ENCODE measurements around the gene SLC38A10.

SLC38A10 gene

DNA sequence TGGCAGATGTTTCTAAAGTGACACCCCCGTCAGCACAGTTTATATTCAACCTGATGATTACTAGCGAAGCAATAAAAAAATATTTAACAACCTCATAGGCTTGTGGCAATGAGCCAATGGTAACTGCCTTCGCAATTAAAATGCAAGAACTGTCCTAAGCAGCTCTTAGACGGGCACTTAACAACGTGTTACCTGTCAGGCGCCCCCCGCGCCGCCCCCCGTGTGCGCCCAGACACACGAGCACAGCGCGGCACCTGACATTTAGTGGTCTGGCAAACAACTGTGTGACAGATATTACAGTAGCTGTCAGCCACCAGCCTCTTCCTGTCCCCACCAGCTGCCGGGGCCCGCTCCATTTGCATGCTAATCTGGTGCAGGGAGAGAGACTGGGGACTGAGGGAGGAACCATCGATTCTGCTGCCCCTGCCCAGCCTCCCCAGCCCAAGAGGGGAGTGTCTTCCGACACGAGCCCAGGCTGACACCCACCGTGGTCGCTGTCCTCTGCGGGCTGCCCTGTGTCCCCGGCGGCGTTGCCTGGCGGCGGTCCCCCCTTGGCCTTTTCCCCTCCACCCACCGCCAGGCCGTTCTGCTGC lies 43.3 kb downstream of the SLC38A10 start:
- peak; percentile 94 to 96 for DNase-seq

- DNase-seq: peak; percentile 94 to 96
Observed at GRCh38 chr17:81251094-81251708, 43.9 kb downstream of the SLC38A10 start.

GRCh38 chr17:81250286-81251093 lies 44.6 kb downstream of the SLC38A10 start:
- DNase-seq: peak; percentile 35 to 81

- no peak for DNase-seq
Observed at GRCh38 chr17:81249223-81250040, 45.7 kb downstream of the SLC38A10 start.

- DNase-seq: no peak
Observed at GRCh38 chr17:81248649-81249048, 46.5 kb downstream of the SLC38A10 start.

DNA sequence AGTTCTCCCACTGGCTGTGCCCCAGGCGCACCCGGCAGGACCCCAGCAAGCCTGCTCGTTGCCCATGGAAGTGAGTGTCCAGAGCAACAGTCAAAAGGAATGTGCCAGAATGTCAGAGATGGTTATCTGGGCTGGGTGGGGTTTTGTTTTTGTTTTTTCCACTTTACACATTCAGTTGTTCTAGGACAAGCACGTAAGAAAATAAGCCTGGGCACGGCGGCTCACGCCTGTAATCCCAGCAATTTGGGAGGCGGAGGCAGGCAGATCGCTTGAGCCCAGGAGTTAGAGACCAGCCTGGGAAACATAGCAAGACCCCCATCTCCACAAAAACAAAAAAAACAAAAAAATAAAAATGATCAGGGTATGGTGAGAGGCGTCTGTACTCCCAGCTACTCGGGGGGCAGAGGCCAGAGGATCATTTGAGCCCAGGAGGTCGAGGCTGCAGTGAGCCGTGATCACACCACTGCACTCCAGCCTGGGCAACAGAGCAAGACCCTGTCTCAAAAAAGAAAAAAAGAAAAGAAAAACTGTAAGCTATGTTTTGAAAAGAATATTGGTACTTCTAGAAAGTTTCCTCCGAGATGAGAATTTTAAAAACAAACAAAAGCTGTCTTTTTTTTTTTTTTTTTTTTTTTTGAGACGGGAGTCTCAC lies 47.6 kb downstream of the SLC38A10 start:
- DNase-seq: no peak

GRCh38 chr17:81246679-81247338 lies 48.3 kb downstream of the SLC38A10 start:
- no peak for DNase-seq

DNA sequence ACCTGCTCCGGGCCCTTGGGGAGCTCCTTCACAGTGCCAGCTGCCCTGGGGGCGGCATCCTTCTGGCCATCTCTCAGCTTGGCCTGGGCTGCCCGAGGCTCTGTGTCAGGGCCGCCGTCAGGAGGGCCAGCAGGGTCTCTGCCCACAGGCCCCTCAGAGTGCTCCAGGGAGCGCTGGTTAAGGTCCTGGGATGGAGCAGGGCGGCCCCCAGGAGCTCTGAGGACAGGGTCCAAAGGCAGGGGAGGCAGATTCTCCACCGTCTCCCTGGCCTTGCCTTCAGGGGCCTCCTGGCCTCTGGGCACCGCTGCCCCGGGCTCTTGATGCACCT lies 48.8 kb downstream of the SLC38A10 start:
- no peak for DNase-seq

- no peak for DNase-seq
Observed at GRCh38 chr17:81245665-81246342, 49.3 kb downstream of the SLC38A10 start.

GRCh38 chr17:81245024-81245664 lies 50.0 kb downstream of the SLC38A10 start:
- DNase-seq: no peak

GRCh38 chr17:81244358-81245023 lies 50.6 kb downstream of the SLC38A10 start:
- no peak for DNase-seq

- no peak for DNase-seq
Observed at GRCh38 chr17:81243333-81243664, 51.8 kb downstream of the SLC38A10 start.

DNA sequence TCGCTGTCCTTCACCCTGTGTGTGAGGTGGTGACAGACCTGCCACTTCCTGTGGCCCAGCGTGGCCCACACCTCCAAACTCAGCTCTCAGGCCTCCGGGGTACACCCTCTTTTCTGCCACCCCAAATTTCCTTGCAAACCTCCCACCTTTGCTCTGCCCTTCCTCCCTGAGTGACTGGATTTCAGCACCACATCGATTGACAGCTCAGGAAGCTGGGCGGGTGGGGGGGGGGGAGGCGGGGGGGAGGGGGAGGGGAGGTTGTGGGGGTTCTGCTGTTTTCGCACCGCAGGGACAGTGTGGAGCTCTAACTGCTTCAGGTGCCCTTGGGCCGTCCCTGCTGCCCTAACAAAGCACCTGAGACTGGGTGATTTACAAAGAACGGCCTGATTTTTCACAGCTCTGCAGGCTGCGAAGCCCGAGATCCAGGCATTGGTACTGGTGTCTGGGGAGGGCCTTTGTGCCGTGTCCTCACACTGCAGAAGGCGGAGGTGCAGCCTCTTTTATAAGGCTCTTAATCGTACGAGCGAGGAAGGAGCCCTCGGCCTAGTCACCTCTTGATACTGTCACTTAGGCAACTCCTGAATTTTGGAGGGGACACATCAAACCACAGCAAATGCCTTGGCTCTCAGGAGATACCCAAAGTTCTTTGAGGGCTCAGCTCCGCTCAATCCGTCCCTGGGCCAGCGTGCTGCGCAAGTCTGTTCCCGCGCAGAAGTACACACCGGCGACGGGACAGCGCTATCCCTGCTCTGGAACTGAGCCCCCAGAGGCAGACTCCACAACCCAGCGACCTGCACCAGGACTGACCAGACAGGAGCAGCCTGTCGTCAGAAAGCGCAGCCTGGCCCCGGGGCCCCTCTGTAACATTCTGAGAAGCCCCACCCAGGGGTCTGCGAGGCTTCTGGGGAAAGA lies 52.4 kb downstream of the SLC38A10 start:
- no peak for DNase-seq

DNA sequence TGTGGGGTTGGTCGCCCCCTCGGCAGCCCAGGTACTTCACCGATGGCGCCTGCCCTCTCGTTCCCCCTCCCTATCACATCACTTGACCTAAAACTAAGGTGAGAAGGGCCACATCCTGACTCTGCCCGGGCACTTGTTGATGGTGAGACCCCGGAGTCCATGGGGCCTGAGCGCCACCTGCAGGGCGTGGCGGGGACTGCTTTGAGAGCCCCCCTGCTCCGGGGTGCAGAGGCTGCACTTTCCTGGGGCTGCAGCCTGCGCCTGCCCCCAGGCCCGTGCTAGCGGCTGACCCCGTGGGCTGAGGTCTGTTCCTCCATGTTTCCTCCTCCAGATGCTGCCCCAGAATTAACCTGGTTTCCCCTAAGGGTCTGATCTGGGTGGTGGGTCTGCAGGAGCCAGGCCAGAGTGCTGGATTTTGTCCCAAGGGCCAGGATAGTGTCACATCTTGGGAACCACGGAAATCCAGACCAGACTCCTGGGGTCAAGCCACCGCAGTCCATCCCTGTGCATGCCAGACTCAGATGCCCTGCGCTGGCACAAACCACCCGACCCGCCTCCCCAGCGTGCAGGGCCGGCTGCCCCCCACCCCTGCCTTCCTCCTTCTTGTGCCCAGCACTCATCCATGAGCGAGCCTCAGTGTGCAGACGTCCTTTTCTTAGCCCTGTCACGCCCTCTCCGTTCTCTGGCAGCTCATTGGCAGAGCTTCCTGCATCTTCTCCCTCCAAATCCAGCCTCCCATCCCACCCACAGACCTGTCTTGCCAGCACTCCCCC lies 53.3 kb downstream of the SLC38A10 start:
- peak; percentile 41 to 56 for DNase-seq

GRCh38 chr17:81241203-81241602 lies 53.9 kb downstream of the SLC38A10 start:
- DNase-seq: no peak

- no peak for DNase-seq
Observed at GRCh38 chr17:81240761-81241160, 54.3 kb downstream of the SLC38A10 start.

DNA sequence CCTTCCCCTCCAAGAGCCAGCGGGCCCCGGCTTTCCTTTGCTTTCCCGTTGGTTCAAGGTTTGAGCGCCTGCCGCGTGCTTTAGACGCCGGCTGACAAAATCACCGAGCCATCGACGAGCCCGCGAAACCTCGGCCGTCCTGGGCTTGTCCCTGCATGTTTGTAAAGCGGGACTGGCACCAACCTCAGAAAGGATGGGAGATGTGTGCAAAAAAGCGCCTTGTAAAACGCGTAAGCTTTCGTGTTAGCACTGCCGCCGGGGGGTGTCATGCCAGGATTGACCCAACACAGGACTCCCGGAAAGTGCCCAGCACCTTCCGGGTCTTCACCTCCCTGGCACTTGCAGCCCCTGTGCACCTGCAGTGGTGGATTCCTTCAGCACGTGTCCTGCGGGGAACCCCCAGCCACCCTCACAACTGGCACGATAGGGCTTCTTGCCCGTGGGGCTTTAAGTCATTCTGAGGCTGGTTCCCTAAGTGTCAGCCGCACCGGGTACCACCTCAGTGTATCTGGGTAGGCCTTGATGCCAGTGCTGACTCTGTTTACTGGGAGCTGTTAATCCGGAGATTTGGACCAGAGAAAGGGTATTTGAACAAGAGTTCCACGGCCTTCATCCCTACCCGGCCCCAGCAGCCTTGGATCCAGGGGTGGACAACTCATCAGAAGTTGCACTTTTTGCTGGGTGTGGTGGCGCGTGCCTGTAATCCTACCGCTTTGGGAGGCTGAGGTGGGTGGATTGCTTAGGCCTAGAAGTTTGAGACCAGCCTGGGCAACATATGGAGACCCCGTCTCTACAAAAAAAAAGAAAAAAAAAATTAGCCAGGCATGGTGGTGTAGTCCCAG lies 55.2 kb downstream of the SLC38A10 start:
- no peak for DNase-seq
